ENCODE data around the gene IL4R. TPM values are rescaled to one million over a fixed set of nuclear protein-coding genes. Genes with fewer than 3 reads are reported as not detected.
"Not testable (repeated sequence)": the region's sequence is repeated elsewhere in the genome, so short reads cannot be mapped to it uniquely, and the experiment has no call there.

The IL4R gene
- total and polyA plus RNA-seq, 2 experiments from 2014 or later, result 6.4 to 17.6 TPM

GRCh38 chr16:27272076-27272475 is 41.7 kb upstream of the IL4R start:
- Histone ChIP-seq H3K4me2 (no peak overlapping the region), H3K4me1 (ENCODE audit: insufficient read depth) (peaks cover 7% of the 10 kb centered on the region), H3K27me3 (ENCODE audit: insufficient read depth) (no peaks in the 10 kb centered on the region), H3K9me2 (ENCODE audit: insufficient read depth) (peaks cover 8% of the 10 kb centered on the region; the same call in 1 of the 2 replicates), H2AFZ (no peak overlapping the region), H3K36me3 (ENCODE audit: insufficient read depth) (no peaks in the 10 kb centered on the region), H3F3A (replicated peaks; ENCODE audit: low read depth) (no peaks in the 10 kb centered on the region), H3K27ac (ENCODE audit: low read depth) (no peak overlapping the region), H3K79me2 (replicated peaks; ENCODE audit: insufficient read depth) (no peaks in the 10 kb centered on the region), H4K20me1 (replicated peaks; ENCODE audit: insufficient read depth) (no peaks in the 10 kb centered on the region), H3K4me3 (no peak overlapping the region)
- no peaks in the 10 kb centered on the region; the same call in 2 of the 3 replicates for H3K9me3 Mint-ChIP-seq
- peaks cover 7% of the 10 kb centered on the region; the same call in 2 of the 3 replicates for H3K4me1 Mint-ChIP-seq
- no peak for ATAC-seq
- no peaks in the 10 kb centered on the region for H3K27me3 Mint-ChIP-seq (ENCODE audit: insufficient read depth, low read depth, poor library complexity)
- H3K4me3 Mint-ChIP-seq, result no peak overlapping the region
- no peak for TF ChIP-seq REST (IDR thresholded peaks at IDR 0.05; ENCODE audit: unreplicated experiment)
- no peak for TF ChIP-seq JUNB (IDR thresholded peaks at IDR 0.05; ENCODE audit: unreplicated experiment)
- TF ChIP-seq ZNF331 (CRISPR knock-in tag; IDR thresholded peaks at IDR 0.05; ENCODE audit: low read depth), result no peak
- H3K27ac Mint-ChIP-seq, result no peak overlapping the region
- DNase-seq (ENCODE audit: low spot score), result no peak
- H3K36me3 Mint-ChIP-seq (ENCODE audit: low read depth), result peaks cover 3% of the 10 kb centered on the region; the same call in 2 of the 3 replicates

GRCh38 chr16:27272697-27273096 is 41.1 kb upstream of the IL4R start:
- not testable (repeated sequence) for H3K9me2 ChIP-seq (ENCODE audit: insufficient read depth); H3K27me3 Mint-ChIP-seq (ENCODE audit: insufficient read depth, low read depth, poor library complexity); H3K9me3 Mint-ChIP-seq; H3K27me3 ChIP-seq (ENCODE audit: insufficient read depth); H3K4me1 Mint-ChIP-seq; H2AFZ ChIP-seq; H3K79me2 ChIP-seq (replicated peaks; ENCODE audit: insufficient read depth); H3K4me3 Mint-ChIP-seq; H3F3A ChIP-seq (replicated peaks; ENCODE audit: low read depth); H3K36me3 Mint-ChIP-seq (ENCODE audit: low read depth); H4K20me1 ChIP-seq (replicated peaks; ENCODE audit: insufficient read depth); H3K4me3 ChIP-seq; DNase-seq (ENCODE audit: low spot score); H3K36me3 ChIP-seq (ENCODE audit: insufficient read depth); H3K27ac Mint-ChIP-seq; H3K27ac ChIP-seq (ENCODE audit: low read depth); H3K4me1 ChIP-seq (ENCODE audit: insufficient read depth); H3K4me2 ChIP-seq; ATAC-seq

GRCh38 chr16:27273330-27273669 is 40.5 kb upstream of the IL4R start:
- H3K4me2 ChIP-seq, result no peak overlapping the region
- DNase-seq (ENCODE audit: low spot score) (no peak), ATAC-seq (no peak)
- no peaks in the 10 kb centered on the region for H3F3A ChIP-seq (replicated peaks; ENCODE audit: low read depth)
- no peak overlapping the region for H3K27ac ChIP-seq (ENCODE audit: low read depth)
- H4K20me1 ChIP-seq (replicated peaks; ENCODE audit: insufficient read depth), result no peaks in the 10 kb centered on the region
- H3K36me3 Mint-ChIP-seq (ENCODE audit: low read depth), result peaks cover 3% of the 10 kb centered on the region; the same call in 2 of the 3 replicates
- no peaks in the 10 kb centered on the region for H3K27me3 Mint-ChIP-seq (ENCODE audit: insufficient read depth, low read depth, poor library complexity)
- H3K79me2 ChIP-seq (replicated peaks; ENCODE audit: insufficient read depth), result no peaks in the 10 kb centered on the region
- no peak overlapping the region for H3K27ac Mint-ChIP-seq
- no peak overlapping the region for H3K4me3 Mint-ChIP-seq
- H3K9me3 Mint-ChIP-seq, result no peaks in the 10 kb centered on the region; the same call in 2 of the 3 replicates
- no peaks in the 10 kb centered on the region for H3K27me3 ChIP-seq (ENCODE audit: insufficient read depth)
- no peak overlapping the region for H3K4me3 ChIP-seq
- H3K9me2 ChIP-seq (ENCODE audit: insufficient read depth), result peaks cover 8% of the 10 kb centered on the region; the same call in 1 of the 2 replicates
- no peak overlapping the region for H2AFZ ChIP-seq
- peaks cover 7% of the 10 kb centered on the region; the same call in 2 of the 3 replicates for H3K4me1 Mint-ChIP-seq
- H3K36me3 ChIP-seq (ENCODE audit: insufficient read depth), result no peaks in the 10 kb centered on the region
- peaks cover 5% of the 10 kb centered on the region for H3K4me1 ChIP-seq (ENCODE audit: insufficient read depth)
- TF ChIP-seq, protein P1, sequence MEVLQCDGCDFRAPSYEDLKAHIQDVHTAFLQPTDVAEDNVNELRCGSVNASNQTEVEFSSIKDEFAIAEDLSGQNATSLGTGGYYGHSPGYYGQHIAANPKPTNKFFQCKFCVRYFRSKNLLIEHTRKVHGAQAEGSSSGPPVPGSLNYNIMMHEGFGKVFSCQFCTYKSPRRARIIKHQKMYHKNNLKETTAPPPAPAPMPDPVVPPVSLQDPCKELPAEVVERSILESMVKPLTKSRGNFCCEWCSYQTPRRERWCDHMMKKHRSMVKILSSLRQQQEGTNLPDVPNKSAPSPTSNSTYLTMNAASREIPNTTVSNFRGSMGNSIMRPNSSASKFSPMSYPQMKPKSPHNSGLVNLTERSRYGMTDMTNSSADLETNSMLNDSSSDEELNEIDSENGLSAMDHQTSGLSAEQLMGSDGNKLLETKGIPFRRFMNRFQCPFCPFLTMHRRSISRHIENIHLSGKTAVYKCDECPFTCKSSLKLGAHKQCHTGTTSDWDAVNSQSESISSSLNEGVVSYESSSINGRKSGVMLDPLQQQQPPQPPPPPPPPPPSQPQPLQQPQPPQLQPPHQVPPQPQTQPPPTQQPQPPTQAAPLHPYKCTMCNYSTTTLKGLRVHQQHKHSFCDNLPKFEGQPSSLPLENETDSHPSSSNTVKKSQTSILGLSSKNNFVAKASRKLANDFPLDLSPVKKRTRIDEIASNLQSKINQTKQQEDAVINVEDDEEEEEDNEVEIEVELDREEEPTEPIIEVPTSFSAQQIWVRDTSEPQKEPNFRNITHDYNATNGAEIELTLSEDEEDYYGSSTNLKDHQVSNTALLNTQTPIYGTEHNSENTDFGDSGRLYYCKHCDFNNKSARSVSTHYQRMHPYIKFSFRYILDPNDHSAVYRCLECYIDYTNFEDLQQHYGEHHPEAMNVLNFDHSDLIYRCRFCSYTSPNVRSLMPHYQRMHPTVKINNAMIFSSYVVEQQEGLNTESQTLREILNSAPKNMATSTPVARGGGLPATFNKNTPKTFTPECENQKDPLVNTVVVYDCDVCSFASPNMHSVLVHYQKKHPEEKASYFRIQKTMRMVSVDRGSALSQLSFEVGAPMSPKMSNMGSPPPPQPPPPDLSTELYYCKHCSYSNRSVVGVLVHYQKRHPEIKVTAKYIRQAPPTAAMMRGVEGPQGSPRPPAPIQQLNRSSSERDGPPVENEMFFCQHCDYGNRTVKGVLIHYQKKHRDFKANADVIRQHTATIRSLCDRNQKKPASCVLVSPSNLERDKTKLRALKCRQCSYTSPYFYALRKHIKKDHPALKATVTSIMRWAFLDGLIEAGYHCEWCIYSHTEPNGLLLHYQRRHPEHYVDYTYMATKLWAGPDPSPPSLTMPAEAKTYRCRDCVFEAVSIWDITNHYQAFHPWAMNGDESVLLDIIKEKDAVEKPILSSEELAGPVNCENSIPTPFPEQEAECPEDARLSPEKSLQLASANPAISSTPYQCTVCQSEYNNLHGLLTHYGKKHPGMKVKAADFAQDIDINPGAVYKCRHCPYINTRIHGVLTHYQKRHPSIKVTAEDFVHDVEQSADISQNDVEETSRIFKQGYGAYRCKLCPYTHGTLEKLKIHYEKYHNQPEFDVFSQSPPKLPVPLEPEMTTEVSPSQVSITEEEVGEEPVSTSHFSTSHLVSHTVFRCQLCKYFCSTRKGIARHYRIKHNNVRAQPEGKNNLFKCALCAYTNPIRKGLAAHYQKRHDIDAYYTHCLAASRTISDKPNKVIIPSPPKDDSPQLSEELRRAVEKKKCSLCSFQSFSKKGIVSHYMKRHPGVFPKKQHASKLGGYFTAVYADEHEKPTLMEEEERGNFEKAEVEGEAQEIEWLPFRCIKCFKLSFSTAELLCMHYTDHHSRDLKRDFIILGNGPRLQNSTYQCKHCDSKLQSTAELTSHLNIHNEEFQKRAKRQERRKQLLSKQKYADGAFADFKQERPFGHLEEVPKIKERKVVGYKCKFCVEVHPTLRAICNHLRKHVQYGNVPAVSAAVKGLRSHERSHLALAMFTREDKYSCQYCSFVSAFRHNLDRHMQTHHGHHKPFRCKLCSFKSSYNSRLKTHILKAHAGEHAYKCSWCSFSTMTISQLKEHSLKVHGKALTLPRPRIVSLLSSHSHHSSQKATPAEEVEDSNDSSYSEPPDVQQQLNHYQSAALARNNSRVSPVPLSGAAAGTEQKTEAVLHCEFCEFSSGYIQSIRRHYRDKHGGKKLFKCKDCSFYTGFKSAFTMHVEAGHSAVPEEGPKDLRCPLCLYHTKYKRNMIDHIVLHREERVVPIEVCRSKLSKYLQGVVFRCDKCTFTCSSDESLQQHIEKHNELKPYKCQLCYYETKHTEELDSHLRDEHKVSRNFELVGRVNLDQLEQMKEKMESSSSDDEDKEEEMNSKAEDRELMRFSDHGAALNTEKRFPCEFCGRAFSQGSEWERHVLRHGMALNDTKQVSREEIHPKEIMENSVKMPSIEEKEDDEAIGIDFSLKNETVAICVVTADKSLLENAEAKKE (CRISPR knock-in tag; IDR thresholded peaks at IDR 0.05), result no peak
- TF ChIP-seq JUNB (IDR thresholded peaks at IDR 0.05; ENCODE audit: unreplicated experiment), result no peak
- TF ChIP-seq, protein P2, sequence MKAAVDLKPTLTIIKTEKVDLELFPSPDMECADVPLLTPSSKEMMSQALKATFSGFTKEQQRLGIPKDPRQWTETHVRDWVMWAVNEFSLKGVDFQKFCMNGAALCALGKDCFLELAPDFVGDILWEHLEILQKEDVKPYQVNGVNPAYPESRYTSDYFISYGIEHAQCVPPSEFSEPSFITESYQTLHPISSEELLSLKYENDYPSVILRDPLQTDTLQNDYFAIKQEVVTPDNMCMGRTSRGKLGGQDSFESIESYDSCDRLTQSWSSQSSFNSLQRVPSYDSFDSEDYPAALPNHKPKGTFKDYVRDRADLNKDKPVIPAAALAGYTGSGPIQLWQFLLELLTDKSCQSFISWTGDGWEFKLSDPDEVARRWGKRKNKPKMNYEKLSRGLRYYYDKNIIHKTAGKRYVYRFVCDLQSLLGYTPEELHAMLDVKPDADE (IDR thresholded peaks at IDR 0.05), result no peak
- TF ChIP-seq STAT1 (IDR thresholded peaks at IDR 0.05; ENCODE audit: unreplicated experiment), result no peak

Data from GM23338 (cell line).